H1 (cell line): ENCODE data around the gene P3H2. TPM values are rescaled to one million over a fixed set of nuclear protein-coding genes. Genes with fewer than 3 reads are reported as not detected.

ENCODE experiments used
- CTCF ChIA-PET: fragments of 300-600 bp; sonication (Branson Sonifier 250); formaldehyde crosslinking; loops from one replicate; lab custom pipeline; 2021; ENCODE audit not compliant: partially characterized antibody; lab: Charles Lee
- POLR2A ChIA-PET: fragments of 300-600 bp; sonication (Branson Sonifier 250); formaldehyde crosslinking; loops from one replicate; lab custom pipeline; 2021; ENCODE audit warnings: inconsistent platforms; ENCODE audit not compliant: partially characterized antibody; lab: Charles Lee
- DNase-seq, 2 experiments: peaks; one replicate each; pipeline versions ENCODE4 v3.0.0 to v3.0.0-alpha.2; 2010 to 2022; ENCODE audit warnings: low spot score in 2 of 2, low read depth in 1 of 2, mixed read lengths in 1 of 2
- FAIRE-seq: peaks from 2 replicates; lab custom pipeline; 2011; peaks lifted over from hg19 to GRCh38; lab: Jason Lieb, UNC
- H2AFZ ChIP-seq: 2 replicates; pipeline ENCODE4 v1.8.1; 2012; ENCODE audit warnings: low read length, inconsistent platforms
- H2AK5ac ChIP-seq: 2 replicates; pipeline ENCODE4 v1.6.1; 2013; ENCODE audit warnings: low read depth, low read length
- H2BK120ac ChIP-seq: replicated peaks from 2 replicates; pipeline ENCODE3; 2013; ENCODE audit warnings: low read depth, low read length, inconsistent platforms
- H2BK12ac ChIP-seq: 2 replicates; pipeline ENCODE4 v1.6.1; 2013; ENCODE audit warnings: low read depth, low read length
- H2BK15ac ChIP-seq: 2 replicates; pipeline ENCODE4 v1.6.1; 2013; ENCODE audit warnings: low read length
- H2BK20ac ChIP-seq: 2 replicates; pipeline ENCODE4 v1.6.1; 2013; ENCODE audit warnings: low read length
- H2BK5ac ChIP-seq: 2 replicates; pipeline ENCODE4 v1.6.1; 2013; ENCODE audit warnings: low read depth, low read length
- H3K14ac ChIP-seq: 2 replicates; pipeline ENCODE4 v1.6.1; 2013; ENCODE audit warnings: inconsistent platforms; ENCODE audit not compliant: insufficient read length
- H3K18ac ChIP-seq: 2 replicates; pipeline ENCODE4 v1.6.1; 2013; ENCODE audit warnings: low read length; ENCODE audit errors: extremely low read depth
- H3K23ac ChIP-seq: 2 replicates; pipeline ENCODE4 v1.6.1; 2013; ENCODE audit warnings: inconsistent platforms; ENCODE audit not compliant: insufficient read length
- H3K23me2 ChIP-seq: 2 replicates; pipeline ENCODE4 v1.6.1; 2013; ENCODE audit warnings: low read depth, low read length
- H3K27ac ChIP-seq: 2 replicates; pipeline ENCODE4 v1.6.1; 2011; ENCODE audit warnings: low read depth, low read length, inconsistent platforms
- H3K27me3 ChIP-seq, 4 experiments: replicated peaks in 1 of 4; 1 replicate in 1 of 4; 2 replicates in 3 of 4; pipeline versions ENCODE4 v1.6.1 to v1.8.1; 2011 to 2013; ENCODE audit warnings: low read length in 3 of 4, mild to moderate bottlenecking in 3 of 4, inconsistent platforms in 2 of 4, mixed read lengths in 2 of 4, moderate library complexity in 1 of 4; ENCODE audit not compliant: control insufficient read depth in 3 of 4, insufficient read depth in 3 of 4; ENCODE audit errors: extremely low read depth in 1 of 4
- H3K36me3 ChIP-seq, 4 experiments: 2 replicates each; pipeline versions ENCODE4 v1.6.1 to v1.8.1; 2011 to 2013; ENCODE audit warnings: mild to moderate bottlenecking in 4 of 4, low read length in 3 of 4, moderate library complexity in 2 of 4, control low read depth in 1 of 4, inconsistent platforms in 1 of 4; ENCODE audit not compliant: insufficient read depth in 4 of 4, control insufficient read depth in 2 of 4
- H3K4ac ChIP-seq: replicated peaks from 2 replicates; pipeline ENCODE3; 2013; ENCODE audit warnings: low read length, low read depth, mixed read lengths, inconsistent platforms; ENCODE audit not compliant: insufficient read length
- H3K4me1 ChIP-seq, 4 experiments: replicated peaks in 1 of 4; 1 replicate in 1 of 4; 2 replicates in 3 of 4; pipeline versions ENCODE4 v1.6.1 to v1.8.1; 2011 to 2013; ENCODE audit warnings: low read length in 3 of 4, inconsistent platforms in 2 of 4, mixed read lengths in 1 of 4; ENCODE audit not compliant: insufficient read depth in 4 of 4, control insufficient read depth in 3 of 4
- H3K4me2 ChIP-seq, 2 experiments: 2 replicates each; pipeline versions ENCODE4 v1.6.1 to v1.8.1; 2011 to 2013; ENCODE audit warnings: low read depth in 2 of 2, low read length in 2 of 2, control low read depth in 1 of 2, inconsistent platforms in 1 of 2, mild to moderate bottlenecking in 1 of 2; ENCODE audit not compliant: insufficient read depth in 1 of 2
- H3K4me3 ChIP-seq, 4 experiments: fragments of 200-600, 300-600 bp in 1 of 4; sonication (generic), shearing (Covaris generic), sonication (Bioruptor Twin) in 1 of 4; 2 replicates each; pipeline versions ENCODE4 v1.5.1 to v1.8.1; 2011 to 2016; ENCODE audit warnings: low read length in 4 of 4, low read depth in 3 of 4, control low read depth in 2 of 4, inconsistent platforms in 2 of 4, mild to moderate bottlenecking in 2 of 4, mixed read lengths in 1 of 4, moderate library complexity in 1 of 4; ENCODE audit not compliant: insufficient read depth in 2 of 4; ENCODE audit errors: extremely low read depth in 1 of 4
- H3K56ac ChIP-seq: replicated peaks from 2 replicates; pipeline ENCODE3; 2013; ENCODE audit warnings: low read depth, mild to moderate bottlenecking, mixed read lengths, low read length, inconsistent platforms; ENCODE audit not compliant: insufficient read length
- H3K79me1 ChIP-seq: 2 replicates; pipeline ENCODE4 v1.6.1; 2013; ENCODE audit warnings: low read depth, low read length, control low read depth
- H3K79me2 ChIP-seq, 2 experiments: 2 replicates each; pipeline versions ENCODE4 v1.6.1 to v1.8.1; 2012 to 2013; ENCODE audit warnings: low read length in 2 of 2, mild to moderate bottlenecking in 2 of 2, inconsistent platforms in 1 of 2; ENCODE audit not compliant: insufficient read depth in 2 of 2, control insufficient read depth in 1 of 2
- H3K9ac ChIP-seq, 4 experiments: replicated peaks in 1 of 4; 1 replicate in 1 of 4; 2 replicates in 3 of 4; pipeline versions ENCODE4 v1.6.1 to v1.8.1; 2011 to 2013; ENCODE audit warnings: low read depth in 3 of 4, low read length in 3 of 4, control low read depth in 2 of 4, mild to moderate bottlenecking in 2 of 4, moderate library complexity in 2 of 4, inconsistent platforms in 1 of 4; ENCODE audit errors: extremely low read depth in 1 of 4
- H3K9me3 ChIP-seq, 2 experiments: 2 replicates each; pipeline versions ENCODE4 v1.6.1 to v1.8.1; 2012 to 2013; ENCODE audit warnings: mild to moderate bottlenecking in 2 of 2, moderate library complexity in 2 of 2, control low read depth in 1 of 2, inconsistent platforms in 1 of 2, low read depth in 1 of 2, low read length in 1 of 2, mixed read lengths in 1 of 2; ENCODE audit not compliant: insufficient read depth in 2 of 2
- H4K20me1 ChIP-seq, 2 experiments: replicated peaks in 1 of 2; 2 replicates each; pipeline versions ENCODE3 to v1.8.1; 2011 to 2013; ENCODE audit warnings: inconsistent platforms in 2 of 2, low read length in 2 of 2, mild to moderate bottlenecking in 1 of 2; ENCODE audit not compliant: insufficient read depth in 2 of 2, control insufficient read depth in 1 of 2
- H4K5ac ChIP-seq: 2 replicates; pipeline ENCODE4 v1.6.1; 2013; ENCODE audit warnings: low read length, low read depth, mixed read lengths, inconsistent platforms; ENCODE audit not compliant: insufficient read length
- H4K8ac ChIP-seq: 2 replicates; pipeline ENCODE4 v1.8.0; 2013; ENCODE audit warnings: mild to moderate bottlenecking, moderate library complexity, low read length, inconsistent platforms; ENCODE audit not compliant: insufficient read depth; ENCODE audit errors: extremely low read depth
- H4K91ac ChIP-seq: replicated peaks from 2 replicates; pipeline ENCODE3; 2013; ENCODE audit warnings: low read length, mixed read lengths, inconsistent platforms; ENCODE audit not compliant: insufficient read length
- SIRT6 ChIP-seq: IDR thresholded peaks from one replicate; pipeline ENCODE4 v1.7.1; 2012; ENCODE audit warnings: low read length, inconsistent platforms
- WGBS, 2 experiments: shearing (Covaris generic) in 1 of 2; methylation state at CpG; one replicate each; pipeline versions ENCODE4 v1.1.6 to v1.1.7; 2013 to 2015; ENCODE audit warnings: low lambda C conversion rate in 2 of 2, mixed read lengths in 2 of 2, inconsistent platforms in 1 of 2, low coverage in 1 of 2, missing lambda C conversion rate in 1 of 2; ENCODE audit not compliant: insufficient replicate concordance in 2 of 2, insufficient coverage in 1 of 2, insufficient read length in 1 of 2; ENCODE audit errors: extremely low coverage in 1 of 2, missing lambda C conversion rate in 1 of 2; 5-methylcytosine and 5-hydroxymethylcytosine counted together
- polyA plus RNA-seq, 7 experiments: library from polyadenylated mRNA; depleted of rRNA in 3 of 7; stranded (reverse) in 5 of 7; unstranded in 2 of 7; fragments of >200 nt in 5 of 7; fragments of 200-250 nt in 2 of 7; gene quantifications; 1 replicate in 5 of 7; 2 replicates in 1 of 7; 4 replicates in 1 of 7; pipeline versions ENCODE4 v1.2.1 to v1.2.3, GENCODE V29; 2011 to 2013; ENCODE audit warnings: missing spikeins in 2 of 7, mixed read lengths in 2 of 7
- total RNA-seq: library from RNA; stranded (reverse); fragmentation: NEBNext Ultra II Directional; extraction: Animal tissue kit (Norgen Biotek cat#: 25700); gene quantifications from 2 replicates; pipeline ENCODE4 v1.2.1, GENCODE V29; 2021
- TF ChIP-seq, protein P1 (sequence below): IDR thresholded peaks from 2 replicates; pipeline ENCODE4 v1.6.1; 2012; ENCODE audit warnings: inconsistent platforms

P3H2 gene
- total and polyA plus RNA-seq, 2 of the 8 experiments (the other 6 are each of a cell fraction or from before 2014, with no cell fraction given): 40.5 to 60.4 TPM

DNA sequence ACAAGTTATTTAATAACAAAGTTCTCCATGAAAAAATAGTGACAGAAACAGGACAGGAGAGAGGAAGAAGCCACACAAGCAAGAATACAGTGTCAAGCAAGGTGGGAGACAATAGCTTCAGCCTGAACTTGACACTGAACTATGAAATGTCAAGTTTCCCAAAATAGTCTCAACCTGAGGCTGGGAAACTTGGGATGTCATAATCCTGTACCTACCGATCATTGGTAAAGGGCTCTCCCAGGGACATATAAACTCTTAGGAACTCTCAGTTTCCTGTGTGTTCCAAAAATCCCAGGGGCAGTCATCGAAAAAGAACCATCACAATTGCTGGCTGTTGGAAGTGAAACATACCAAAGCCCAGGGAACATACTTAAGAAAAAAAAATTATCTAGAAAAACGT is 211.6 kb downstream of the P3H2 start:
- Histone ChIP-seq H4K91ac (no peak overlapping the region), H3K23ac (no peak overlapping the region), H2BK12ac (no peak overlapping the region), H3K56ac (no peak overlapping the region), H3K36me3 (no peaks in the 10 kb centered on the region), H3K27me3 (no peaks in the 10 kb centered on the region), H3K4me1 (no peaks in the 10 kb centered on the region), H3K4me3 (no peak overlapping the region), H3K79me2 (no peaks in the 10 kb centered on the region), H3K18ac (no peak overlapping the region), H2BK15ac (no peak overlapping the region), H3K14ac (no peak overlapping the region), H2AK5ac (no peak overlapping the region), H3K9me3 (no peaks in the 10 kb centered on the region), H4K8ac (no peak overlapping the region), H3K4me2 (no peak overlapping the region), H3K23me2 (no peaks in the 10 kb centered on the region), H4K20me1 (no peaks in the 10 kb centered on the region), H3K9ac (no peak overlapping the region), H3K27ac (no peak overlapping the region), H2BK5ac (no peak overlapping the region), H2BK120ac (no peak overlapping the region), H3K79me1 (no peaks in the 10 kb centered on the region), H2AFZ (no peak overlapping the region), H3K4ac (no peak overlapping the region), H4K5ac (no peak overlapping the region), H2BK20ac (no peak overlapping the region)
- TF ChIP-seq, protein P1, sequence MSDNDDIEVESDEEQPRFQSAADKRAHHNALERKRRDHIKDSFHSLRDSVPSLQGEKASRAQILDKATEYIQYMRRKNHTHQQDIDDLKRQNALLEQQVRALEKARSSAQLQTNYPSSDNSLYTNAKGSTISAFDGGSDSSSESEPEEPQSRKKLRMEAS: no peak
- no peak for TF ChIP-seq SIRT6
- CTCF ChIA-PET: no interaction called here
- FAIRE-seq (no peak), DNase-seq (no peak)
- POLR2A ChIA-PET: no interaction called here
- WGBS, 2 experiments: 87% methylated on average over 3 of the region's 3 CpGs; no CpG with 5 or more reads in 1 of the 2 experiments
